NAMALWA (cell line): ENCODE results near the gene PRMT9.

Experiments
- DNase-seq: peaks from one replicate; pipeline ENCODE4 v3.0.0-alpha.2; 2015; ENCODE audit warnings: low spot score

The PRMT9 gene

GRCh38 chr4:147617841-147618691 is 65.9 kb downstream of the PRMT9 start:
- DNase-seq, result no peak

- DNase-seq, result peak; percentile 98
Observed at GRCh38 chr4:147617173-147617840, 66.7 kb downstream of the PRMT9 start, which contains the start of gene TMEM184C. Gene TMEM184C (plus strand): TSS chr4:147617397. CDS start chr4:147617957, 560 bp downstream.

GRCh38 chr4:147616849-147617172 is 67.2 kb downstream of the PRMT9 start:
- no peak for DNase-seq

- DNase-seq, result no peak
Observed at GRCh38 chr4:147610686-147611085, 73.3 kb downstream of the PRMT9 start.

GRCh38 chr4:147607471-147607870 is 76.5 kb downstream of the PRMT9 start:
- no peak for DNase-seq

GRCh38 chr4:147605499-147605898 is 78.5 kb downstream of the PRMT9 start:
- no peak for DNase-seq

GRCh38 chr4:147599769-147600168 is 84.2 kb downstream of the PRMT9 start:
- no peak for DNase-seq

- no peak for DNase-seq
Observed at GRCh38 chr4:147599206-147599605, 84.8 kb downstream of the PRMT9 start.

GRCh38 chr4:147597561-147597960 is 86.4 kb downstream of the PRMT9 start:
- DNase-seq, result no peak

GRCh38 chr4:147596981-147597380 is 87.0 kb downstream of the PRMT9 start:
- DNase-seq, result no peak

- DNase-seq, result peak; percentile 10
Observed at GRCh38 chr4:147596377-147596776, 87.6 kb downstream of the PRMT9 start.

- no peak for DNase-seq
Observed at GRCh38 chr4:147594578-147594977, 89.4 kb downstream of the PRMT9 start.

- no peak for DNase-seq
Observed at GRCh38 chr4:147594107-147594506, 89.9 kb downstream of the PRMT9 start.

GRCh38 chr4:147591106-147591505 is 92.9 kb downstream of the PRMT9 start:
- no peak for DNase-seq

- peak; percentile 72 for DNase-seq
Observed at GRCh38 chr4:147590249-147590920, 93.6 kb downstream of the PRMT9 start.

- no peak for DNase-seq
Observed at GRCh38 chr4:147589586-147589985, 94.4 kb downstream of the PRMT9 start.
